ENCODE measurements around the gene PKP4. TPM values are rescaled to one million over a fixed set of nuclear protein-coding genes. Genes with fewer than 3 reads are reported as not detected.
"Not testable (repeated sequence)": the region's sequence is repeated elsewhere in the genome, so short reads cannot be mapped to it uniquely, and the experiment has no call there.

Gene PKP4
- total RNA-seq, 2 donors from 2014 or later = 43.7 to 67.3 TPM

GRCh38 chr2:158693476-158693875, 236.7 kb downstream of the PKP4 start:
- H3K4me3 ChIP-seq = no peak overlapping the region
- TF ChIP-seq, protein P1, sequence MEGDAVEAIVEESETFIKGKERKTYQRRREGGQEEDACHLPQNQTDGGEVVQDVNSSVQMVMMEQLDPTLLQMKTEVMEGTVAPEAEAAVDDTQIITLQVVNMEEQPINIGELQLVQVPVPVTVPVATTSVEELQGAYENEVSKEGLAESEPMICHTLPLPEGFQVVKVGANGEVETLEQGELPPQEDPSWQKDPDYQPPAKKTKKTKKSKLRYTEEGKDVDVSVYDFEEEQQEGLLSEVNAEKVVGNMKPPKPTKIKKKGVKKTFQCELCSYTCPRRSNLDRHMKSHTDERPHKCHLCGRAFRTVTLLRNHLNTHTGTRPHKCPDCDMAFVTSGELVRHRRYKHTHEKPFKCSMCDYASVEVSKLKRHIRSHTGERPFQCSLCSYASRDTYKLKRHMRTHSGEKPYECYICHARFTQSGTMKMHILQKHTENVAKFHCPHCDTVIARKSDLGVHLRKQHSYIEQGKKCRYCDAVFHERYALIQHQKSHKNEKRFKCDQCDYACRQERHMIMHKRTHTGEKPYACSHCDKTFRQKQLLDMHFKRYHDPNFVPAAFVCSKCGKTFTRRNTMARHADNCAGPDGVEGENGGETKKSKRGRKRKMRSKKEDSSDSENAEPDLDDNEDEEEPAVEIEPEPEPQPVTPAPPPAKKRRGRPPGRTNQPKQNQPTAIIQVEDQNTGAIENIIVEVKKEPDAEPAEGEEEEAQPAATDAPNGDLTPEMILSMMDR (IDR thresholded peaks at IDR 0.05) = no peak
- no peak overlapping the region for H3K27ac ChIP-seq
- no peaks in the 10 kb centered on the region for H3K27me3 ChIP-seq
- DNase-seq = no peak
- H3K4me1 ChIP-seq = no peaks in the 10 kb centered on the region
- H3K9ac ChIP-seq (ENCODE audit: low read depth in 2 of 2, low read length in 2 of 2) = no peak overlapping the region
- intact Hi-C loops (cut with DNase I) = no loop called here
- H3K9me3 ChIP-seq = no peaks in the 10 kb centered on the region
- no peaks in the 10 kb centered on the region for H3K36me3 ChIP-seq

DNA sequence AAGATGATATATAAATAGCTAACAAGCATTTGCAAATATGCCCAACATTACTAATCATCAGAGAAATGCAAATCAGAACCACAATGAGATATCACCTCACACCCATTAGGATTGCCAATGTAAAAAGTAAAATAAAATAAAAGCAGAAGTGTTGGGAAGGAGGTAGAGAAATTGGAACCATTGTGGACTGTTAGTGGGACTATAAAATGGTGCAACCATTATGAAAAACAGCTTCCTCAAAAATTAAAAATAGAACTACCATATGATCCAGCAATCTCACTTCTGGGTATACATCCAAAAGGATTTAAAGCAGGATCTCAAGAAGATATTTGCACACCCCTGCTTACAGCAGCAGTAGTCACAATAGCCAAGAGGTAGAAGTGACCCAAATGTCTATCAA, 238.6 kb downstream of the PKP4 start:
- no peak for DNase-seq
- no peaks in the 10 kb centered on the region for H3K27me3 ChIP-seq
- no peaks in the 10 kb centered on the region for H3K4me1 ChIP-seq
- intact Hi-C loops (cut with DNase I) = no loop called here
- no peaks in the 10 kb centered on the region for H3K9me3 ChIP-seq
- TF ChIP-seq, protein P1 (IDR thresholded peaks at IDR 0.05) = no peak
- H3K36me3 ChIP-seq = no peaks in the 10 kb centered on the region
- no peak overlapping the region for H3K4me3 ChIP-seq
- no peak overlapping the region for H3K9ac ChIP-seq (ENCODE audit: low read depth in 2 of 2, low read length in 2 of 2)
- H3K27ac ChIP-seq = no peak overlapping the region

DNA sequence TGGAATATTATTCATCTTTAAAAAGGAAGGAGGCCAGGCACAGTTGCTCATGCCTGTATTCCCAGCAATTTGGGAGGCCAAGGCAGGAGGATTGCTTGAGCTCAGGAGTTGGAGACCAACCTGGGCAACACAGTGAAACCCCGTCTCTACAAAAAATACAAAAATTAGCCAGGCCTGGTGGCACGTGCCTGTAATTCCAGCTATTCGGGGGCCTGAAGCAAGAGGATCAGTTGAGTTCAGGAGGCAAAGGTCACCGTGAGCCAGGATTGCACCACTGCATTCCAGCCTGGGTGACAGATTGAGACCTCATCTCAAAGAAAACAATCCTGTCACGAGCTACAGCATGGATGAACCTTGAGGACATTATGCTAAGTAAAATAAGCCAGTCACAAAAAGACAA, 239.0 kb downstream of the PKP4 start:
- H3K4me1 ChIP-seq; H3K36me3 ChIP-seq; H3K9me3 ChIP-seq; intact Hi-C loops (cut with DNase I); H3K9ac ChIP-seq (ENCODE audit: low read depth in 2 of 2, low read length in 2 of 2); H3K27ac ChIP-seq; DNase-seq; H3K27me3 ChIP-seq; H3K4me3 ChIP-seq: not testable (repeated sequence)

GRCh38 chr2:158699323-158699722, 242.6 kb downstream of the PKP4 start:
- no peaks in the 10 kb centered on the region for H3K36me3 ChIP-seq

DNA sequence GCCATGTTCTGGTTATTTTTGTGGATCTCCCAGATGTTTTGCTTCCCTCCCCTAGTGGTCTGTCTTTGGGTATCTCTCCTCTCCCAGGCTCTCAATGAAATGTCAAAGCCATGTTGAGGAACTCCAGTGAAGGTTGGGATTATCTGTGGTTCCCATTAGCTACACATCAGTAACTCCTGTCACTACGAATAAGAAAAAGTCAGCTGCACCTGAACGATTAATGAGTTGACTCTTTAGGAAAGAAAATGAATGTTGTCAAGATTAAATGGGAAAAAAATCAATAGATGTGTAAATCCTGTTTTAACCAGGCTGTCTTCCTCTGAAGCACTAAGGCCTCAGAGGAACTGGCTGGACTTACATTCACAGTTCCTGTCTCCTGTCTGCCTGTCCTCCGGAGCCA, 244.3 kb downstream of the PKP4 start:
- H3K4me1 ChIP-seq = no peaks in the 10 kb centered on the region
- H3K4me3 ChIP-seq = no peak overlapping the region
- TF ChIP-seq, protein P1 (IDR thresholded peaks at IDR 0.05) = no peak
- H3K36me3 ChIP-seq = no peaks in the 10 kb centered on the region
- intact Hi-C loops (cut with DNase I) = no loop called here
- no peaks in the 10 kb centered on the region for H3K9me3 ChIP-seq
- no peak overlapping the region for H3K9ac ChIP-seq (ENCODE audit: low read depth in 2 of 2, low read length in 2 of 2)
- H3K27me3 ChIP-seq = no peaks in the 10 kb centered on the region
- no peak for DNase-seq
- no peak overlapping the region for H3K27ac ChIP-seq

More at GRCh38 chr2:158699323-158699722, 242.6 kb downstream of the PKP4 start:
- H3K9me3 ChIP-seq = no peaks in the 10 kb centered on the region
- H3K9ac ChIP-seq (ENCODE audit: low read depth in 2 of 2, low read length in 2 of 2) = no peak overlapping the region
- no peaks in the 10 kb centered on the region for H3K4me1 ChIP-seq
- intact Hi-C loops (cut with DNase I) = no loop called here
- no peak overlapping the region for H3K4me3 ChIP-seq
- no peak for DNase-seq
- H3K27ac ChIP-seq = no peak overlapping the region
- TF ChIP-seq, protein P1 (IDR thresholded peaks at IDR 0.05) = no peak
- no peaks in the 10 kb centered on the region for H3K27me3 ChIP-seq

DNA sequence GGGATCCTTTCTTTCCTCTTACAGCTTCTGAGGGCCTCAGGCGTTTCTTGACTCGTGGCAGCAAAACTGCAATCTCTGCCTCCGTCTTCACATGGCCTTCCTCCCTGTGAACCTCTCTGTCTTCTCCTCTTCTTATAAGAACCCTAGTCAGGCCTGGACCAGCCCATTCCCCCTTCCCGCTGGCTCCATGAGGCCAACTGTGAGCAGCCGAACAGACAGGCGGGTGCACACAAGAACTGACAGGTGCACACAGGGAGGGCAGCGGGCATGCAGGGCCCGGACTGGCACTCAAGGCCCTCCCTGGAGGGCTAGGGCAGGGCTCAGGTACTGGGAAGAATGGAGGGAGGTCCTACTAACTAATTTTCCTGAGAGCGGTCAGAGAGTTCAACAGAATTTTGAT, 246.0 kb downstream of the PKP4 start:
- H3K4me3 ChIP-seq = no peak overlapping the region
- no peak overlapping the region for H3K9ac ChIP-seq (ENCODE audit: low read depth in 2 of 2, low read length in 2 of 2)
- no peaks in the 10 kb centered on the region for H3K9me3 ChIP-seq
- intact Hi-C loops (cut with DNase I) = no loop called here
- TF ChIP-seq, protein P1 (IDR thresholded peaks at IDR 0.05) = no peak
- no peaks in the 10 kb centered on the region for H3K36me3 ChIP-seq
- no peaks in the 10 kb centered on the region for H3K27me3 ChIP-seq
- DNase-seq = no peak
- no peak overlapping the region for H3K27ac ChIP-seq
- no peaks in the 10 kb centered on the region for H3K4me1 ChIP-seq

- H3K27ac ChIP-seq; H3K9ac ChIP-seq (ENCODE audit: low read depth in 2 of 2, low read length in 2 of 2); H3K4me1 ChIP-seq; H3K9me3 ChIP-seq; H3K4me3 ChIP-seq; intact Hi-C loops (cut with DNase I); DNase-seq; H3K27me3 ChIP-seq; H3K36me3 ChIP-seq: not testable (repeated sequence)
Observed at GRCh38 chr2:158704724-158705465, 248.1 kb downstream of the PKP4 start.

All from colonic mucosa (tissue), 4 donors.